OCI-LY1 (cell line): ENCODE results near the gene PTPRM.

Experiments
- H2AFZ ChIP-seq: fragments of 200-600 bp; sonication (generic), shearing (Covaris generic); 2 replicates; pipeline ENCODE4 v1.6.0; 2014; ENCODE audit warnings: antibody characterized with exemption, mild to moderate bottlenecking, low read length
- H3F3A ChIP-seq: fragments of 200-600 bp; sonication (generic), shearing (Covaris generic); 2 replicates; pipeline ENCODE4 v1.6.0; 2014; ENCODE audit warnings: mild to moderate bottlenecking, antibody characterized with exemption, low read length, moderate library complexity; ENCODE audit not compliant: insufficient read depth
- H3K27ac ChIP-seq: fragments of 200-600 bp; sonication (generic); 2 replicates; pipeline ENCODE4 v1.5.1; 2014; ENCODE audit warnings: low read length, mixed run types, mild to moderate bottlenecking, low read depth; ENCODE audit not compliant: poor library complexity, severe bottlenecking
- H3K27me3 ChIP-seq: fragments of 200-600 bp; sonication (generic); 2 replicates; pipeline ENCODE4 v1.6.0; 2014; ENCODE audit warnings: antibody characterized with exemption, mild to moderate bottlenecking, low read length, moderate library complexity; ENCODE audit not compliant: insufficient read depth
- H3K36me3 ChIP-seq: fragments of 200-600 bp; sonication (generic); 2 replicates; pipeline ENCODE4 v1.6.1; 2014; ENCODE audit warnings: mild to moderate bottlenecking, antibody characterized with exemption, low read length, moderate library complexity, mixed read lengths; ENCODE audit not compliant: insufficient read depth
- H3K4me1 ChIP-seq: fragments of 200-600 bp; sonication (generic); 2 replicates; pipeline ENCODE4 v1.5.1; 2014; ENCODE audit warnings: mild to moderate bottlenecking, low read length, moderate library complexity; ENCODE audit not compliant: insufficient read depth, severe bottlenecking
- H3K4me2 ChIP-seq: fragments of 200-600 bp; sonication (generic), shearing (Covaris generic); 2 replicates; pipeline ENCODE4 v1.6.1; 2014; ENCODE audit warnings: low read length
- H3K4me3 ChIP-seq: fragments of 200-600 bp; sonication (generic); 2 replicates; pipeline ENCODE4 v1.5.1; 2014; ENCODE audit warnings: low read length, low read depth, mild to moderate bottlenecking, mixed read lengths; ENCODE audit not compliant: poor library complexity, severe bottlenecking
- H3K79me2 ChIP-seq: fragments of 200-600 bp; shearing (Covaris generic); 2 replicates; pipeline ENCODE4 v1.6.1; 2016; ENCODE audit warnings: mixed run types, low read length, mixed read lengths; ENCODE audit not compliant: insufficient read depth
- H3K9ac ChIP-seq: fragments of 200-600 bp; sonication (generic), shearing (Covaris generic); 2 replicates; pipeline ENCODE4 v1.6.1; 2014; ENCODE audit warnings: mild to moderate bottlenecking, low read length, mixed read lengths
- H3K9me2 ChIP-seq: fragments of 200-600 bp; sonication (generic), shearing (Covaris generic); 2 replicates; pipeline ENCODE4 v1.6.1; 2014; ENCODE audit warnings: low read depth, mild to moderate bottlenecking, low read length, mixed read lengths
- H3K9me3 ChIP-seq: fragments of 200-600 bp; shearing (Covaris generic); 2 replicates; pipeline ENCODE4 v1.6.1; 2014; ENCODE audit warnings: low read length, mixed read lengths
- H4K20me1 ChIP-seq: fragments of 200-600 bp; sonication (generic), shearing (Covaris generic); 2 replicates; pipeline ENCODE4 v1.6.0; 2016; ENCODE audit warnings: mild to moderate bottlenecking, low read length; ENCODE audit not compliant: insufficient read depth
- EZH2 ChIP-seq: fragments of 200-600 bp; sonication (generic), shearing (Covaris generic); IDR thresholded peaks from 2 replicates; pipeline ENCODE4 v1.8.0; 2017; ENCODE audit warnings: borderline replicate concordance, mixed run types, mild to moderate bottlenecking, antibody characterized with exemption, low read length, moderate library complexity, mixed read lengths
- TF ChIP-seq, protein P1 (sequence below): fragments of 200-600 bp; sonication (generic), shearing (Covaris generic); IDR thresholded peaks from 2 replicates; pipeline ENCODE4 v1.5.1; 2017; ENCODE audit warnings: mild to moderate bottlenecking, antibody characterized with exemption, low read length, moderate library complexity, mixed read lengths

The PTPRM gene

DNA sequence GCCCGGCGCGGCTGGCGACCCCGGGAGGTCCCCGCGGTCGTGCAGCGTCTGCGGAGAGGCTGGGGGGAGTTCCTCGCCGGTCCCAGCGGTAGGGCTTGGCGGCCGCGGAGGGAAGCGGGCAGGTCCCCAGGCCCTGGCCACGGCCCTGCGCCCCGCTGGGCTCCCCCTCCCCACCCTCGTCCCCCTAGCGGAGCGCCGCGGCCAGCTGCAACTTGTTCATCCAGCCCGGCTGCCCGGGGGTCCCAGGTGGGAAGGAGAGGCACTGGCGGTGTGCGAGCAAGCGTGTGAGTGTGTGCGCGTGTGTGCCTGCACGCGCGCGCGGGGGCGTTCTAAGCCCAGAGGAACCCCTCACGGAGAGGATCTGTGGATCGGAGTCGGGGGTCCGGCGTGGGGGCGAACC lies 1.3 kb downstream of the PTPRM start:
- no peaks in the 10 kb centered on the region for H4K20me1 ChIP-seq
- no peak overlapping the region for H2AFZ ChIP-seq
- H3K79me2 ChIP-seq = no peaks in the 10 kb centered on the region
- no peak overlapping the region for H3K4me2 ChIP-seq
- H3K4me3 ChIP-seq = no peak overlapping the region
- TF ChIP-seq, protein P1, sequence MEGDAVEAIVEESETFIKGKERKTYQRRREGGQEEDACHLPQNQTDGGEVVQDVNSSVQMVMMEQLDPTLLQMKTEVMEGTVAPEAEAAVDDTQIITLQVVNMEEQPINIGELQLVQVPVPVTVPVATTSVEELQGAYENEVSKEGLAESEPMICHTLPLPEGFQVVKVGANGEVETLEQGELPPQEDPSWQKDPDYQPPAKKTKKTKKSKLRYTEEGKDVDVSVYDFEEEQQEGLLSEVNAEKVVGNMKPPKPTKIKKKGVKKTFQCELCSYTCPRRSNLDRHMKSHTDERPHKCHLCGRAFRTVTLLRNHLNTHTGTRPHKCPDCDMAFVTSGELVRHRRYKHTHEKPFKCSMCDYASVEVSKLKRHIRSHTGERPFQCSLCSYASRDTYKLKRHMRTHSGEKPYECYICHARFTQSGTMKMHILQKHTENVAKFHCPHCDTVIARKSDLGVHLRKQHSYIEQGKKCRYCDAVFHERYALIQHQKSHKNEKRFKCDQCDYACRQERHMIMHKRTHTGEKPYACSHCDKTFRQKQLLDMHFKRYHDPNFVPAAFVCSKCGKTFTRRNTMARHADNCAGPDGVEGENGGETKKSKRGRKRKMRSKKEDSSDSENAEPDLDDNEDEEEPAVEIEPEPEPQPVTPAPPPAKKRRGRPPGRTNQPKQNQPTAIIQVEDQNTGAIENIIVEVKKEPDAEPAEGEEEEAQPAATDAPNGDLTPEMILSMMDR = no peak
- TF ChIP-seq EZH2 = no peak
- no peaks in the 10 kb centered on the region for H3K27me3 ChIP-seq
- H3K36me3 ChIP-seq = no peaks in the 10 kb centered on the region
- H3F3A ChIP-seq = no peaks in the 10 kb centered on the region
- no peak overlapping the region for H3K27ac ChIP-seq
- no peak overlapping the region for H3K9ac ChIP-seq
- 0 out of 2 replicates have a peak, but pooled peaks cover 2% of the 10 kb centered on the region for H3K9me3 ChIP-seq
- H3K4me1 ChIP-seq = no peaks in the 10 kb centered on the region
- no peaks in the 10 kb centered on the region for H3K9me2 ChIP-seq

DNA sequence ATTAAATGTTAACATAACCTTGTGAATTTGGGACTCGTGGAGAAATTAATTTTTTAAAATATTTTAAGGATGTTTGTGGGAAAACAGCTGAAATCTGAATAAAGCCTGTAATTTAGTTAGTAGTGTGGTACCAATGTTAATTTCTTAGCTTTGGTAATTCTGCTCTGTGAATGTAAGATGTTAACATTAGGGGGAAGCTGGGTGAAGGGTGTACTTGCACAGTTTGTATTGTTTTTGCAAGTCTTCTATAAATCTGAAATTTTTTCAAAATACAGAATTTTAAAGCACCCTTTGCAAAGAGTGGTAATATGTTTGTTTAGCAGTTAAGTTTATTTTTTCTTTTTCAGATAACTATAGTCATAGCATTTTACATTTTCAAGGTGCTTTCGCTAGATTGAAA lies 4.5 kb downstream of the PTPRM start:
- H2AFZ ChIP-seq = no peak overlapping the region
- H3K9ac ChIP-seq = no peak overlapping the region
- no peaks in the 10 kb centered on the region for H3K27me3 ChIP-seq
- 0 out of 2 replicates have a peak, but pooled peaks cover 2% of the 10 kb centered on the region for H3K9me3 ChIP-seq
- no peaks in the 10 kb centered on the region for H3K9me2 ChIP-seq
- TF ChIP-seq, protein P1 = no peak
- TF ChIP-seq EZH2 = no peak
- no peak overlapping the region for H3K4me2 ChIP-seq
- H3F3A ChIP-seq = no peaks in the 10 kb centered on the region
- no peaks in the 10 kb centered on the region for H4K20me1 ChIP-seq
- no peak overlapping the region for H3K4me3 ChIP-seq
- no peaks in the 10 kb centered on the region for H3K79me2 ChIP-seq
- H3K36me3 ChIP-seq = no peaks in the 10 kb centered on the region
- H3K4me1 ChIP-seq = no peaks in the 10 kb centered on the region
- H3K27ac ChIP-seq = no peak overlapping the region

- no peak overlapping the region for H3K4me3 ChIP-seq
- no peak overlapping the region for H3K27ac ChIP-seq
- H3K4me1 ChIP-seq = no peaks in the 10 kb centered on the region
- H3K4me2 ChIP-seq = no peak overlapping the region
- H3F3A ChIP-seq = no peaks in the 10 kb centered on the region
- H3K27me3 ChIP-seq = no peaks in the 10 kb centered on the region
- no peak overlapping the region for H3K9ac ChIP-seq
- no peaks in the 10 kb centered on the region for H3K79me2 ChIP-seq
- no peak overlapping the region for H2AFZ ChIP-seq
- no peaks in the 10 kb centered on the region for H4K20me1 ChIP-seq
- no peaks in the 10 kb centered on the region for H3K9me2 ChIP-seq
- TF ChIP-seq EZH2 = no peak
- TF ChIP-seq, protein P1 = no peak
- no peaks in the 10 kb centered on the region for H3K36me3 ChIP-seq
- 0 out of 2 replicates have a peak, but pooled peaks cover 2% of the 10 kb centered on the region for H3K9me3 ChIP-seq
These were observed 5.7 kb downstream of the PTPRM start for GRCh38 chr18:7572822-7573221.
